A549 (cell line): ENCODE measurements around the gene KRT73. TPM values are rescaled to one million over a fixed set of nuclear protein-coding genes. Genes with fewer than 3 reads are reported as not detected.
A peak's percentile ranks its signal among the peaks of the same experiment; 100 is the strongest.

Experiments used
- ATAC-seq, 2 experiments: fragments of 200-7000 bp in 1 of 2; fragments of >200 bp in 1 of 2; cut with Nextera tagmentation in 1 of 2; cut with Tn5 transposase in 1 of 2; 3 replicates each; pipeline versions ENCODE4 v1.8.0 to v1.9.1; 2018 to 2020; ENCODE audit warnings: mild to moderate bottlenecking in 1 of 2, moderate library complexity in 1 of 2
- CTCF ChIA-PET: fragments of 300-600 bp; sonication (Branson Sonifier 250); formaldehyde crosslinking; extraction: SDS; loops from one replicate; lab custom pipeline; 2021; ENCODE audit warnings: antibody characterized with exemption, inconsistent platforms; lab: Yijun Ruan, JAX
- POLR2A ChIA-PET: fragments of 350-600 bp; formaldehyde crosslinking; extraction: SDS; loops from one replicate; lab custom pipeline; 2021; ENCODE audit warnings: antibody characterized with exemption, inconsistent platforms; lab: Yijun Ruan, JAX
- DNase-seq, 2 experiments: peaks; one replicate each; pipeline versions ENCODE4 v3.0.0 to v3.0.0-alpha.2; 2011 to 2016; ENCODE audit warnings: low read depth in 1 of 2, low spot score in 1 of 2
- FAIRE-seq: peaks from 2 replicates; lab custom pipeline; 2011; peaks lifted over from hg19 to GRCh38; lab: Jason Lieb, UNC
- H3K27ac ChIP-seq, 2 experiments: fragments of >200 bp; sonication (Bioruptor Twin); formaldehyde crosslinking; 3 replicates each; pipeline ENCODE4 v1.5.1; 2016 to 2017
- H3K4me1 ChIP-seq: fragments of >200 bp; sonication (Bioruptor Twin); formaldehyde crosslinking; 3 replicates; pipeline ENCODE4 v1.6.1; 2016
- H3K4me2 ChIP-seq: fragments of >200 bp; sonication (Bioruptor Twin); formaldehyde crosslinking; 3 replicates; pipeline ENCODE4 v1.6.1; 2016
- H3K4me3 ChIP-seq: fragments of >200 bp; sonication (Bioruptor Twin); formaldehyde crosslinking; 3 replicates; pipeline ENCODE4 v1.5.1; 2016
- H3K9me3 ChIP-seq: fragments of >200 bp; sonication (Bioruptor Twin); formaldehyde crosslinking; 3 replicates; pipeline ENCODE4 v1.6.1; 2016
- CHD2 ChIP-seq: fragments of 150-350 bp; IDR thresholded peaks from 2 replicates; pipeline ENCODE4 v1.6.1; 2014; ENCODE audit warnings: low read length; ENCODE audit not compliant: partially characterized antibody
- CHD4 ChIP-seq: fragments of 200-600 bp; sonication (generic); IDR thresholded peaks from 2 replicates; pipeline ENCODE4 v1.6.1; 2016; ENCODE audit warnings: antibody characterized with exemption, mild to moderate bottlenecking, borderline replicate concordance
- FOSL2 ChIP-seq, 2 experiments: fragments of 450-650 bp in 1 of 2; fragments of >200 bp in 1 of 2; sonication (Bioruptor Twin) in 1 of 2; formaldehyde crosslinking; IDR thresholded peaks; 2 replicates each; pipeline versions ENCODE4 v1.5.0 to v1.6.1; 2016 to 2020; ENCODE audit warnings: mild to moderate bottlenecking in 1 of 2, moderate library complexity in 1 of 2
- HEYL ChIP-seq: fragments of 250-450 bp; sonication (Bioruptor Pico); IDR thresholded peaks from 2 replicates; pipeline ENCODE4 v1.8.0; 2021; ENCODE audit warnings: mild to moderate bottlenecking, moderate library complexity
- HOXA7 ChIP-seq: fragments of 250-450 bp; sonication (Bioruptor Pico); IDR thresholded peaks from 2 replicates; pipeline ENCODE4 v1.5.0; 2020; ENCODE audit warnings: mild to moderate bottlenecking, moderate library complexity
- JUN ChIP-seq, 2 experiments: fragments of >200 bp; sonication (Bioruptor Twin); formaldehyde crosslinking; IDR thresholded peaks; 2 replicates in 1 of 2; 3 replicates in 1 of 2; pipeline ENCODE4 v1.6.1; 2016 to 2017
- KDM5A ChIP-seq: fragments of 200-600 bp; sonication (generic); IDR thresholded peaks from 2 replicates; pipeline ENCODE4 v1.6.1; 2016; ENCODE audit warnings: antibody characterized with exemption, mild to moderate bottlenecking
- MAZ ChIP-seq: fragments of 150-350 bp; IDR thresholded peaks from 2 replicates; pipeline ENCODE4 v1.6.1; 2014; ENCODE audit warnings: antibody characterized with exemption, low read depth, low read length, borderline replicate concordance
- NPAS2 ChIP-seq: fragments of 250-450 bp; sonication (Bioruptor Pico); IDR thresholded peaks from 2 replicates; pipeline ENCODE4 v1.8.0; 2022; ENCODE audit warnings: mild to moderate bottlenecking, moderate library complexity, borderline replicate concordance
- PHF8 ChIP-seq: fragments of 200-600 bp; sonication (generic); IDR thresholded peaks from 2 replicates; pipeline ENCODE4 v1.6.1; 2016; ENCODE audit warnings: low read depth, mild to moderate bottlenecking, antibody characterized with exemption, moderate library complexity, borderline replicate concordance
- POLR2A ChIP-seq: IDR thresholded peaks from 2 replicates; pipeline ENCODE4 v1.6.1; 2012; ENCODE audit warnings: mild to moderate bottlenecking, low read length
- POLR2AphosphoS2 ChIP-seq: conservative IDR thresholded peaks from 2 replicates; pipeline ENCODE4 v1.6.1; 2012; ENCODE audit warnings: low read length, improper control_type of control experiment, inconsistent platforms
- RCOR1 ChIP-seq: fragments of 150-350 bp; IDR thresholded peaks from 2 replicates; pipeline ENCODE4 v1.6.1; 2014; ENCODE audit warnings: antibody characterized with exemption, low read length, low read depth
- SREBF2 ChIP-seq: fragments of 450-650 bp; IDR thresholded peaks from 2 replicates; pipeline ENCODE4 v1.6.1; 2014; ENCODE audit warnings: mild to moderate bottlenecking, moderate library complexity
- WGBS: methylation state at CpG from one replicate; pipeline ENCODE4 v1.1.6; 2017; ENCODE audit errors: missing lambda C conversion rate; 5-methylcytosine and 5-hydroxymethylcytosine counted together
- polyA plus RNA-seq, 4 experiments: library from polyadenylated mRNA; depleted of rRNA in 3 of 4; stranded (reverse); fragments of >200 nt; fragmentation: RNase III in 1 of 4; extraction: RNeasy Plus Mini Kit Qiagen cat#74134 plus additional on column Dnase treatment in 1 of 4; gene quantifications; 2 replicates in 3 of 4; 3 replicates in 1 of 4; pipeline ENCODE4 v1.2.3, GENCODE V29; 2011 to 2017
- TF ChIP-seq, protein P1 (sequence below): fragments of >200 bp; sonication (Bioruptor Twin); formaldehyde crosslinking; IDR thresholded peaks from 3 replicates; pipeline ENCODE4 v1.6.1; 2016
- TF ChIP-seq, protein P2 (sequence below): fragments of 150-350 bp; IDR thresholded peaks from 2 replicates; pipeline ENCODE4 v1.6.1; 2014; ENCODE audit warnings: low read depth, mild to moderate bottlenecking, low read length
- TF ChIP-seq, protein P3 (sequence below): fragments of 200-600 bp; sonication (generic); IDR thresholded peaks from 2 replicates; pipeline ENCODE4 v1.6.1; 2016; ENCODE audit warnings: antibody characterized with exemption, mild to moderate bottlenecking, moderate library complexity

KRT73 gene
- polyA plus RNA-seq, 2 of the 4 experiments (the other 2 are of a cell fraction) = not detected

DNA sequence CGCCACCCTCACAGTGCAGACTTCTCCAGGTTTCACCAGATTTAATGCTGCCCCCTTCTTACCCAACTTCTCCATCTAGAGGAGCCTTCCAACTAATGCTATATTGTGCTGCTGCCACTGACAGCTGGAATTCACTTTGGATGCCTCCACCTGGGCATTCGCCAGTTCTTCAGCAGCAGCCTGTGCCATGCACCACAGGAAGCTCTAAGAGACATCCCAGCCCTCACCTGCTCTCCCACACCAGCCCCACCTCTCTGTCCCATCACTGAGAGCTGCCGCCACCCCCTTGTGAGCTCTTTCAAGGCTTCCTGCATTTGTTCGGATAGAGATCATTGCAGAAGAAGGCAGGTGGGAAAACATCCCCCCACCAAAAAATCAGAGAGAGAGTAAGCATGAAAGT is 38.3 kb upstream of the KRT73 start (continued):
- TF ChIP-seq, protein P1, sequence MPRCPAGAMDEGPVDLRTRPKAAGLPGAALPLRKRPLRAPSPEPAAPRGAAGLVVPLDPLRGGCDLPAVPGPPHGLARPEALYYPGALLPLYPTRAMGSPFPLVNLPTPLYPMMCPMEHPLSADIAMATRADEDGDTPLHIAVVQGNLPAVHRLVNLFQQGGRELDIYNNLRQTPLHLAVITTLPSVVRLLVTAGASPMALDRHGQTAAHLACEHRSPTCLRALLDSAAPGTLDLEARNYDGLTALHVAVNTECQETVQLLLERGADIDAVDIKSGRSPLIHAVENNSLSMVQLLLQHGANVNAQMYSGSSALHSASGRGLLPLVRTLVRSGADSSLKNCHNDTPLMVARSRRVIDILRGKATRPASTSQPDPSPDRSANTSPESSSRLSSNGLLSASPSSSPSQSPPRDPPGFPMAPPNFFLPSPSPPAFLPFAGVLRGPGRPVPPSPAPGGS = no peak
- TF ChIP-seq HOXA7 (CRISPR knock-in tag) = no peak
- no peak for TF ChIP-seq POLR2A
- TF ChIP-seq FOSL2 (IDR thresholded peaks at IDR 0.05) = no peak
- TF ChIP-seq FOSL2 (CRISPR knock-in tag; IDR thresholded peaks at IDR 0.05) = no peak
- no peak for TF ChIP-seq PHF8
- TF ChIP-seq, all 56 proteins: peak for 0

DNA sequence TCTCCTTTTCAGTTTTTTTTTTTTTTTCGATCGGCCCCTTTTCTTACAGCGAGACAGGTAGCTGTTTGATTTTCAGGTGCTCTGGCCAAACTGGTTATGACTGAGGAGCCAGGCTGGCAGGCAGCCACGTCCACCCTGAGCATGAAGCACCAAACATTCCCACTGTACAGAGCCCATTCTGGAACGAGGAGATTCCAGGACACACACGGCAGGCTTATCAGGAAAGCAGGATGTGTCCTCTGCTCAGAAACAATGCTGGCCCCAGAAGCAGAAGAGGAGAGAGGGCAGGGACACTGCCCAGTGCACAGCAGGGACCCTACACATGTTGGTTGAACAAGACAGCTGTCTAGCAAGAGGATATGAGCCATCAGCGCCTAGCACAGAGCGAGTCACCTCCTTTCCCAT is 37.4 kb upstream of the KRT73 start:
- CTCF ChIA-PET = interaction anchor here (1.1 to 1.4 kb wide), 2 partner anchors 10 to 276 kb away, joined by 4 to 5 read pairs; no protein-coding TSS in a partner anchor
- FAIRE-seq (no peak), DNase-seq (no peak), ATAC-seq (peak in 1 of 2 experiments; percentile 33; a peak in 2 of 6 replicates)
- H3K27ac ChIP-seq = no peak overlapping the region
- 51% methylated on average over 8 of the region's 8 CpGs for WGBS
- no peak overlapping the region for H3K4me2 ChIP-seq
- no peak overlapping the region for H3K4me3 ChIP-seq
- no peaks in the 10 kb centered on the region for H3K4me1 ChIP-seq
- TF ChIP-seq SREBF2 (no peak), RCOR1 (no peak), CHD4 (no peak), KDM5A (no peak), PHF8 (no peak), POLR2A (no peak), HEYL (CRISPR knock-in tag) (no peak), POLR2AphosphoS2 (no peak), HOXA7 (CRISPR knock-in tag) (no peak), JUN (IDR thresholded peaks at IDR 0.05) (no peak), NPAS2 (CRISPR knock-in tag) (no peak), MAZ (no peak), CHD2 (no peak)
- TF ChIP-seq, protein P1 = no peak
- TF ChIP-seq, protein P2, sequence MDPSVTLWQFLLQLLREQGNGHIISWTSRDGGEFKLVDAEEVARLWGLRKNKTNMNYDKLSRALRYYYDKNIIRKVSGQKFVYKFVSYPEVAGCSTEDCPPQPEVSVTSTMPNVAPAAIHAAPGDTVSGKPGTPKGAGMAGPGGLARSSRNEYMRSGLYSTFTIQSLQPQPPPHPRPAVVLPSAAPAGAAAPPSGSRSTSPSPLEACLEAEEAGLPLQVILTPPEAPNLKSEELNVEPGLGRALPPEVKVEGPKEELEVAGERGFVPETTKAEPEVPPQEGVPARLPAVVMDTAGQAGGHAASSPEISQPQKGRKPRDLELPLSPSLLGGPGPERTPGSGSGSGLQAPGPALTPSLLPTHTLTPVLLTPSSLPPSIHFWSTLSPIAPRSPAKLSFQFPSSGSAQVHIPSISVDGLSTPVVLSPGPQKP = no peak
- TF ChIP-seq, protein P3, sequence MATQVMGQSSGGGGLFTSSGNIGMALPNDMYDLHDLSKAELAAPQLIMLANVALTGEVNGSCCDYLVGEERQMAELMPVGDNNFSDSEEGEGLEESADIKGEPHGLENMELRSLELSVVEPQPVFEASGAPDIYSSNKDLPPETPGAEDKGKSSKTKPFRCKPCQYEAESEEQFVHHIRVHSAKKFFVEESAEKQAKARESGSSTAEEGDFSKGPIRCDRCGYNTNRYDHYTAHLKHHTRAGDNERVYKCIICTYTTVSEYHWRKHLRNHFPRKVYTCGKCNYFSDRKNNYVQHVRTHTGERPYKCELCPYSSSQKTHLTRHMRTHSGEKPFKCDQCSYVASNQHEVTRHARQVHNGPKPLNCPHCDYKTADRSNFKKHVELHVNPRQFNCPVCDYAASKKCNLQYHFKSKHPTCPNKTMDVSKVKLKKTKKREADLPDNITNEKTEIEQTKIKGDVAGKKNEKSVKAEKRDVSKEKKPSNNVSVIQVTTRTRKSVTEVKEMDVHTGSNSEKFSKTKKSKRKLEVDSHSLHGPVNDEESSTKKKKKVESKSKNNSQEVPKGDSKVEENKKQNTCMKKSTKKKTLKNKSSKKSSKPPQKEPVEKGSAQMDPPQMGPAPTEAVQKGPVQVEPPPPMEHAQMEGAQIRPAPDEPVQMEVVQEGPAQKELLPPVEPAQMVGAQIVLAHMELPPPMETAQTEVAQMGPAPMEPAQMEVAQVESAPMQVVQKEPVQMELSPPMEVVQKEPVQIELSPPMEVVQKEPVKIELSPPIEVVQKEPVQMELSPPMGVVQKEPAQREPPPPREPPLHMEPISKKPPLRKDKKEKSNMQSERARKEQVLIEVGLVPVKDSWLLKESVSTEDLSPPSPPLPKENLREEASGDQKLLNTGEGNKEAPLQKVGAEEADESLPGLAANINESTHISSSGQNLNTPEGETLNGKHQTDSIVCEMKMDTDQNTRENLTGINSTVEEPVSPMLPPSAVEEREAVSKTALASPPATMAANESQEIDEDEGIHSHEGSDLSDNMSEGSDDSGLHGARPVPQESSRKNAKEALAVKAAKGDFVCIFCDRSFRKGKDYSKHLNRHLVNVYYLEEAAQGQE = no peak
- no peaks in the 10 kb centered on the region for H3K9me3 ChIP-seq
- POLR2A ChIA-PET = no interaction called here
